Measurements from ENCODE around the gene HOXA2.

Gene HOXA2

DNA sequence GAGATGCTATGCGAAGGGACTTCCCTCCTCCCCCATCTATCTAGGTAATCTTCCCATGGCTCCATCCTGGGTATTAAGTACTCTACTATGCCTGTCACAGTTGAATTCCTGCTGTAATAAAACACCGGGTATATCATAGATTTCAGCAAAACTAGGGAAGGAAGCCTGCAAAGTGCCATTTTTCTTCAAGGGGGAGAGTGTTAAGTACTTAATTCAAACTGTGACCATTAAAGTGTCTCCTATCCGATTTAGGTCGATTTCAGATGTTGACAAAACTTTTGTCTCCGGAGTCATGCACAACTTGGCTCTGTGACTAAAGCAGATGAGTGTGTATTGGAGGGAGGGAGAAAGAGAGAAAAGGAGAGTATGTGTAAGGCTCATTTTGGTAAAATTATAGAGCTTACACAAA, 23.5 kb upstream of the HOXA2 start:
- no peak for DNase-seq

DNA sequence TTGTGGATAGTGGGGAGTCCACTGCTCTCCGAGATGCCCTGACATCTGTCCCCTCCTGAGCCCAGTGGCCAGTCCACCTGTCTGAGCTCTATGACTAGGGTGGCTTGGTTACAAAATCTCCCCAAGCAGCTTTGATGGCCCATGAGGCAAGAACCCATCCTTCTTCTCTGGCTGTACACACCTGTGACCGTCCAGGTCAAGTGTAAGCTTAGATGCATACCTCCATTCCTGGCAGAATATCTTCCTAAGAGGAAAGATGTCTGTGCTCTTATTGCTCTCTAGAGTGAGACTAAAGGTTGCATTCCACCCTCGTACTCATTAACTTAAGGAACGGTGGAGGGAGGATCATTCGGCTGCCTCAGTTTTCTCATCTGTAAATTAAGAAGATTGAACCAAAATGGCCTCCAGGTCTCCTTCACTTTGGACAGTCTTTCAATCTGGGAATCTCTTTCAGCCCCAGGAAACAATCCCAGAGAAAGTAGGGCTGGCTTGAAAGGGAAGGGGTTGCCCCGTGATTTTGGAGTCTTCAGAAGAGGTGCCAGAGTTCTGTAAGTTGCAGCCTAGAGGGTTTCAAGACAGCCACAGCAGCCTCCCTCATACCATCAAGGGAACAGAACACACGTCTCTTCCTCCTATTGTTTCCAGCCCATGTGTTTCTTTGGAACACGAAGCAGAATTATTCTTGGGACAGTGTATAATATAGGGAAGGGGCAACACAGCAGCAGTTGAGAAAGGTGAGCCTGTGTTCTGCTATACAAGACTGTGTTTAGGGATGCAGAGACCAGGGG, 22.6 kb upstream of the HOXA2 start:
- no peak for DNase-seq

DNA sequence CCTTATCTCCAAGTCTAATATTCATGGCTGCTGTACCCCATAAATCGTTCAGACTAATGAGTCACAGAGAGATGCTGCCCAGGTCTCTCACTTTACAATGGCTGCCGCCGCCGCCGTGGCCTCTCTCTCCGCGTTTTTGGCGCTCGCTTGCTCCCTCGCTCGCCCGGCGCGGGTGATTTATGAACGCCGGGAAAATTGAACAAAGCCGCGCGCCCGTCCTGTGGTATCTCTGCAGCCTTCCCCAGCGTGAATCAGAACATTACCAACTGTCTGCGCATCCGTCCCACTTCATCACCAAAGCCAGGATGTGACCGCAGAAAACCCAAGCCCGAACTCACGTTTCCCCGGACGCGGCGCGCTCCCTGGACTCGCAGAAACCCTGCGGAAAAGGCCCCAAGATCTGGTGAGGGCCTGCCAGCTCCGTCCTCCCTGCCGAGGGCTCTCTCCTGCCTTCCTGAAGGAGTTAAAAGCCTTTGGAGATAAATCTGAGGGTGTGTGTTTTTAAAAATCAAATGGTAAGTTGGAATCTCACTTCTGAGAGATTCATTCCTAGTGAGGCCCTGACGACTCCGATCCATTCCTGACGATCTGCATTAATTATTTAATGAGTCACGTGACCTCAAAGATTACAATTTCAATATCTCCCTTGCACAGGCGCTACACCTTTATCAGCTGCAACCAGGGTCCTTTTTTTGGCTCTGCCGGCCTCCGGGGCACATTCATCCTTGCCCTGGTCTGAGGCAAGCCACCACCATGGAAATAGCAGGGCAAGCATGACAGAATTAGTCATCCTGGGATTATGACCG, 21.8 kb upstream of the HOXA2 start:
- DNase-seq, result no peak

DNA sequence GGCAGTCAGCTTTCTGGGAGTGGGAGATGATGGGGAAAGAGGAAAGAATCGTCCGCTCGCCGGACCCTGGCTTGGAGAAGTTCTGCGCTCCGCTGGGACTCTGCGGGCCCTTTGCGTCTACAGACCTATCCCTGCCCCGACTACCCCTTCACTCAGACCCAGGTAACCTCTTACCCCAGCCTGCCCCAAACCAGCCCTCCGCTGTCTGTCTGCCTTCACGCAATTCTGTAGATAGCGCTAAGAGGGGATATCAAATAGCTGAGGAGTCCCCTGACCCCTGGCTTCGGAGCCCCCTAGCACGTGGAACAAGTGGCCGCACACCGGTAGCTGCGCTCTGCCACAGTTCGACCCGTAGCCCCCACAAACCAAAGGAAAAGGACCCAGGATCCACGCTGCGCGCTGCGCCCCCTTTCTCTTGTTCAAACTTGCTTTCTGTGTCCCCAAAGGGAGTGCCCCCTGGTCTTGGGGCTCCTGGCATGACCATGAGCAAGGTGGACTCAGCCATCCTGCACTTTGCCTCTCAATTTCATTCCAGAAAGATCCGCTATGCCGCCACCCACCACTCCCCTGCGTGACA, 21.1 kb upstream of the HOXA2 start:
- no peak for DNase-seq

DNA sequence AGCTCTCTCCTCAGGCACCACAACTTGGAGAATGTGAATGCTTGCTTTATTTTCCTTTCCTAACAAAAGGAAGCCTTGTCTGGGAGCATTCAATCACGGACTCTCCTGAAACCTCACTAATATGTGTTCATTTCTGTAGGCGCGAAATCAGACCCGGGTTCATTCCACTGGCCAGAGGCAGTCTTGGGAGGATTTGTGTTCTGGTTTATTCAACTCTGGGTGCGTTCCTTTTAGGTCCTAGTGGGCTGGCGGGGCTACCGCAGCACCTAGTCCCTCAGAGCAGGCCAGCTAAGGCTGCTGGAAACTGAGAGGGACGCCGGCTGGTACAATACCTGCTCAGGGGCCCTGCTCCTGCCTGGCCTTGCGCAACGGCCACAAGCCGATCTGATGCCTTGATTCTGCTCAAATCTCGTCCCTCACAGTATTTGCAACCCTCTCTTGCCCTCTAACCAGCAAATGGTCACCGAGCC, 20.6 kb upstream of the HOXA2 start:
- no peak for DNase-seq

DNA sequence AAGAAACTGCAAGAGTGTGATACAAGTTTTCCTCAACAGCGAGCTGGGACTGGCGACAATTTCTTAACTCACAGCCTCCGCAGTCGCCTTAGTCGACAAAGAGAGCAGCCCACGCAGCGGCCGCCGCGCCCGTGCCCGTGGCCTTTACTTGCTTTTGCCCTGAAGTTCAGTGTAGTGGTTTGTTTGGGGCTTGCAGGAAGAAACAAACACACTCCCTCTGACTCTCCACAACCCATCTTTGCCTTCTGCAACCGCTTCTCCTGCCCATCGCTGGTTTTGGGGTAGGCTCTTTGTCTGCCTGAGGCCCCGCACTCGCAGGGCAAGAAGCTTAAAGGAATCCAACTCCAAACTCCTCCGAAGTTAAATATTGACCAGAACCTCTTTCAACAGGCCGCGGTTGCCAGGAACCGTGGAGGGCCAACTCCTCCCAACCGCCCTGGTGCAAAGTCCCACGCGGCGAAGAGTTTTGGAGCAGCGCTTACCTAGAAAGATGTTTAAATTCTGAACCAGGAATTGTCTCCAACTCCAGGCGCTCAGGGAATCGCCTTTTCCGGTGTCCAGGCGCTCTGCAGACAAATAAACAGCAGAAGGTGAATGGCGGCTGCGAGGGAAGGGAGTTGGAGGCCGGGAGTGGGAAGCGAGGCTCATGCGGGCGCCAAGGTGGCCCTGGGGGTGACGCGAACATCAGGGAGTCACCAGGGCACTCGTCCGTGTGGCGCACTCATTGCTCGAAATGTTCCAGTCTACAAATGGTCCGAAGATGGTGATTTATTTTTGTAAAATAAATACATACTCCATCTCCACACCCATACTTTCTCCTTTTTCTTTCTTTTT, 19.8 kb upstream of the HOXA2 start:
- DNase-seq, result peak; percentile 90

DNA sequence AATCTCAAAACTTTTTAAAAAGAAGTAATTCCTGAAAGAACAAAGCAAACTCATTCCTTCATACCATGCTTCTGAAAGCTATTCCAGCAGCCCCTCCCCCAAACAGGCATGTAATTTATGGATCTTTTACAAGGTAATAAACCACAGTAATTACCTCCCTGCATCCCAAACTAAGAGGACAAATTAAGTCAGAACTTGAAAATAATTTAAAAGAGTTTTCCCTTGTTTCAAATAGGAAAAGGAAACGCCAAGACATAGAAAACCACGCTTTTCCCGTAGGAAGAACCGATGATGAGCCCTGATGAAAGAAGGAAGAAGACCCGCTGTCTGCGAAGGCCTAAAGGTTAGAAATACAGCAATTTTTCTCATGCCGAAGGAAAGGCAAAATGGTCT, 19.2 kb upstream of the HOXA2 start:
- no peak for DNase-seq

DNA sequence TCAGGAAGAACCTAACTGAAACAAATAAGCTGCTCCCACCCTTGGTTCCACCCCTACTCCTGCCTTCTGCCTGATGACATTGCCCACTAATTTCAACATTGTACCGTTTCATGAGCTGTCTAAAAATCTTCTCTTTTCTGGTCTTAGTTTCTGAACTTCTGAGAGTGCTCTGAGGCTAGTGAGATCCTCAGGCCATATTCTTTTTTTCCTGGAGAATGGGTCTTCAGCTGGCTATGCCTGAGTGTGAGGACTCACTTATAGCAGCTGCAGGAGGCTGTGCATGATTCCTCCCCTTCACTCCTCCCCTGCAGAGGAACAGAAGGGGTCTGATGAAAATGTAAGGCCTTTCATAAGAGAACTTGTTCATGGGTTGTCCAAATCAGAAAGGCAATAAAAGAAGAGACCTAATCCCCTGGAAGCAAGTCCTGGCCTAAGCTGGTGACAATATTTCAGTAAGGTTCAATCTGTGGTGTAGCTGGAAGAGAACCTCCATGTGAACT, 17.0 kb upstream of the HOXA2 start:
- DNase-seq, result no peak

DNA sequence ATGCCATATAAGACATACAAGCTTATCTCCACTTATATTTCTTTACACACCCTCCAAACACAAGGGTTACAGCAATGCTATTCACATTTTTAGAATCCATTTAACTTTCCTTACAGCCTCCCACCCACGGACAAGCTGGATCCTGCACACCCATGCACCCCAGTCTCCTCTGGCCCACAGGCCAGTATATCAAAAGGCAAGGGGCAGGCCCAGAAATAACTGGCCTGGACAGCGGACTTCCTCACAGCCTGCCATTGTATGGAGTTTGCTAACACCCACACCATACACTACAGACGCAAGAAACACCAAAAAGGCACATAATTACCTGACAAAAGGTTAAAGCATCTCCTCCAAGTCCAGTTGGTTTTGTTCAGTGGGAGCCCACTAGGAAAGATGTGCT, 16.1 kb upstream of the HOXA2 start:
- no peak for DNase-seq

DNA sequence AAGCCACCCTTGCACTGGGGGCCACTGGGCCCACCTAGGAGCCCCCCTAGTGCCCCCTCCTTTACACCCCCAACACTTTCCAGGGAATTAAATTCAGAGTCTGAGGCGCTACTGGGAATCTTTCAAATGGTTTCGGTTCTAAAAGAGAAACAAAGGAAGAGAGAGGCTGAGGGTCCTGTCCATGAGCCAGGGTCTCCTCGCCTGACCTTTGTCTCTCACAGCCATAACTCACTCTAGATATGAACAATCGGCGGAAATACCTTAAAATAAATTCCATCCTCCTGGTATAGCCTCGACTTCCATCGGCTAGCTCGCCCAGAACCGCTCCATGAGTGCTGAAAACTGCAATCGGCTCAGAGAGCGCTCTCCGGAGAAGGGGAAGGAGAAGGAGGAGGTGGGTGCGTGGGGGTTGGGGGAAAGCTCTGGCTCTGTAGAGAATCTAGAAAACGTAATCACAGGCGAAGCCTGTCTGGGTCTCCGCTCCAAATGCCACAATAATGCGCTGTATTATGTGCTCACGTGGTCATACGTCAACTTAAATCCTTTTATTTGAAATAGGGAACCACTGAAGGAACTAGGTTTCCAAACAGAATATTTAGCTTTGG, 15.5 kb upstream of the HOXA2 start:
- DNase-seq, result no peak

DNA sequence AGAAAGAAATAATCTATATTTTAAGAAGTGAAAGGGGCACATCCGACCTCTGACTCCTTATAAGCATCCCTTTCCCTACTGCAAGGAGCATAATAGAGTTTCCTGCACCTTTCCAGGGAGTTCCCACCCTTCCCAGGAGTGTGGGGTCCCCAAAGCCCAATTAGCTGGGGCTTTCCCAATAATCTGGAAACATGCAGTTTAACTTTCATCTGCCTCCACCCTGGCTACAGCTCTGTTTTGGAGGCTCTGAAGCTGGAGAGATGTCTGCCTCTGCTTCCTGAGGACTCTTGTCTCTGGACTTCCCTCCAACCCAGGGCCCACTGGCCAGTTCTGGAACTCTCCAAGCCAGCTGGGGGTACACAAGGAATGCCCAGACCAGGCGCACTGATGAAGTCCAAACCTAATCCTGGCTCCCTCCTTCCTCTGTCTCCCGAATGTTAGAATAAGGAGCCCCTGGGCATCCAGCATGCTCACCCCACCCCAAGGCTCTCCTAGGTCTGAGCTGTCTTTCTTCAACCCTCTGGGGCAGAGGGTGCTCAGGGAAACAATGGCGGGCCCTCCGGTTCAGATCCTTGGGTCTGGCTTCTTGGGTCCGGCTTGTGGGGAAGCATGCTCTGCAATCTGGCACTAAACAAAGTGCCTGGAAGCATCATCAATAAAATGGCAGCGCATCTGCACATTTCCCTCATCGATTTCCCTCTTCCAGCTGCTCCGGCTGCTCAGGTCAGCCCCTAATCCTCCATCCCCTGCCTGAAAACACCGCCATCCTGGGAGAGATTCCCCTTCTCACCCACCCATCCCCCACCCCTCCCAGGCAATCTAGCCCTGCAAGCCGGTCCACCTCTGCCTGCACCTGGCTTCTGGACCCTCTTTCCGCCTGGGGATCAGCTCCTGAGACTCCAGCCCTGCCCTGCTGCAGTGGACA, 14.7 kb upstream of the HOXA2 start:
- no peak for DNase-seq

DNA sequence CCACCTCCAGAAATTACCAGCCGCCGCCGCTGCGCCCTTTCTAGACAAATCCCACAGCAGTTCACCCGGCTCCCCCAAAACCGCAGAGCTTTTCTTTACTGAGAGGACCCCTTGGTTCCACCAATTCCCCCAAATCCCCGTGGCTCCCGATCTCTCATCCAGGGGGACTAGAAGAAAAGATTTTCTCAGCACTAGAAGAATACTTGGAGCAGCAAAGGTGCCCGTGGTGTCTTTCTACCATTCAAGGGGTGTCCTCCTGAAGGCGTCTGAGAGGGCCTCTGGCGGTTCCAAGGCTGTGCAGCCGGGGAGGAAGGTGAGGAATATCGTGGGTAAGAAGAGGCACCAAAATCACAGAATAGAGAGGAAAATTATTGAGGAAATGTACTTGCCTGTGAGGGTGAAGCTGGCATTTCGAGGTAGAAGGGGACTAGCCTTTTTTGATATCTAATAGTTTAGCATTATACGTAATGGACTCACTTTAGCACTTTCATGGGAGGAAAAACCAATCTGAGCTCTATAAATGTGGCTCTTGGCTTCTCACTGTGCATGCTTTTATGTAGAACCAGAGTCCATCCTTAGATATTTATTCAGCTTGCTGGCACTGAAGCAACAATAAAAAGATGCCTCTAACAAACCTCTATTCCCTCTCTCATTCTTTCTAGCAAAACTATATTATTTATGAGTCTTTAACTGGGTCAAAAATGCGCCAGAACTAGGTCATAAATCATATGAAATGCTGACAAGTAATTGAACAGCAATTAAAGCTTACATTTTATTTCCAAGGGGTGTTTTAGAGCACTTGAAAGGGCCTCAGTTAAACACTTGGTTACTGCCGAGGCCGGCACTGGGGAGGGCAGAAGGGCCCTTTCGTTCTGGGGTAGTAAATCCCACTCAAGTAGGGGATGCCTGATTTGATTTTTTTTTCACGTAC, 13.8 kb upstream of the HOXA2 start:
- DNase-seq, result peak; percentile 77

DNA sequence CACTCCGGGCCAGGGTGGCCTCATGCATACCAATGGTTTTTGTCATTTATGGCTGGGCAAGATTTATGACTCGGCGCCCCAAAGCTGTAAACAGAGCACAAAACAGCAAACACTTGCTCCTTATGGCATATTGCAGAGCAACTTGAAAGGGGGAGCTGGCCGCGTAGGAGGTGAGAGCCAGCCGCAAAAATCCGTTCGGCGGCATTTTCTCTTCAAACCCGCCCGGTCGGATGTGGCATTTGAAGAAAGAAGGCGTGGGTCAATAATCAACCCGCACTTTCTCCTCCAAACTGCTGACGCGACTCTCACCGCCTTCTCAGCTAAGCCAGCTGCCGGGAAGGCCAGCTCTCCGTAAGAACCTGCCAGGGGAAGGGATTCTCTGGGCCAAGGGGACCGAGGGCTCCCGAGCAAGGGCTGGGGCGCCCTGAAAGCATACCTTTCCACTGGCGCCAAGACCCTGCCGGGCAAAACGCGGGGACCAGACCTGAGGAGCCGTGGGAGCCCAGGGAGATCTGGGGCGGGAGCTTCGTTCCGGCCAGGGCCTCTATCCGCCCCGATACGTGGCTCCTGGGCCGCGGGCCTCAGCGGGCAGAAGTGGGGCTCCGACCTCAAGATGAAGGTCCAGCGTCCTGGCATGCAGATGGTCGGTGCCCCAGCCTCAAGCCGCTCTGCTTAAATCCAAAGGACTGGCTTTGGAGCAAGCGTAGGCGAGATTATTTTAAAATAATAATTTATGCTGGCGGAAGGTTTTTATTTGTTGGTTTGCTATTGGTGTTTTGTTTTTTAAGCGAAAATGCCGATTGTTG, 12.9 kb upstream of the HOXA2 start:
- DNase-seq, result peak; percentile 90

DNA sequence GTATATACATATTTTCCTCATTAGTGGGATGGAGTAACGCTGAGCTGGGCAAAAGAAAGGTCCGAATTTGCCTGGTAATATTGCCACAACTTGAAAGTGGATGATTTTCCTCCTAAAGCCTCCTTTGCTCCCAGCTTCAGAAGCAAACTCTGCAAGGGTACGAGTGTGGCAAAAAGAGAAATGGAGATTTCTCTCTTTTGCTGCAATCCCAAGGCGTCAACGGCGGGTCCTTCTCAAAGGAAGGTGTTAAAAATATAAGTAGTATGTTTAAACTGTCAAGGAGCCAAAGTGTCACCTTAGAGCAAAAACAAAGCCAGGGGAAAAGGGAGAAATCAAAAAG, 12.4 kb upstream of the HOXA2 start:
- DNase-seq, result no peak

DNA sequence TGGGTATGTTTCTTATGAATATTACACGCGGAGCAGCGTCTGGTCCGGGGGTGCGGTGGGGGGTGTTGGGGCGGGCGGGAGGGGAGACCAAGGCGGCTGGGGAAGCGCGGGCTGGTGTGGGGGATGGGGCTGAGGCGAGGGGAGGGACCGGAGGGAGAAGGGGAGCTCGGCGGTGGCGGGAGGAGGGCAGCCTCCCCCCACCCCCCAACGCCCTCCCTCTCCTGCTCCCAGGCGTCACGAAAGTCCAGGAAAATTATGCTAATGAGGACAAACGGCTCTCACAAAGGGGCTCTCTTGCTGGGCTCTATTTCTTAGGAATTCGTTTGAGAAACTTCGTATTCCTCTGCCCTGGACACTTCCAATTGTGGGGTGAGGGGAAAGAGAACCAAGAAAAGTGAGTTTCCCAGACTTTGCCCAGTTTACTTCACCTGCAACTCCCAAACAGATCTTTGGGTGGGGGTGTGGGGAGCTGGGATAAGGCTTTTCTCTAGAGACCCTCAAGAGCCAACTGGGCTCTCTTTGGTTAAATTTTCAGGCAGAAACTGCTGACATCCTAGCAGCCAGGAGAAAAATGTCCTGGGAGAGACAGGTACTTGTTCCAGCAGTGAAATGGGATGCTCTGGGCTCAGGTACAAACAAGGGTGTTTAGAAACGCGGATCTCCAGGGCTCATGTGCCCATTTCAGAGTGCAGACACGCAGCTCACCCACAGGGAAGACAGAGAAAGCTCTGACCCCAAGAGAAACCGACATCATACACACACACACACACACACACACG, 11.7 kb upstream of the HOXA2 start:
- peak; percentile 59 for DNase-seq

DNA sequence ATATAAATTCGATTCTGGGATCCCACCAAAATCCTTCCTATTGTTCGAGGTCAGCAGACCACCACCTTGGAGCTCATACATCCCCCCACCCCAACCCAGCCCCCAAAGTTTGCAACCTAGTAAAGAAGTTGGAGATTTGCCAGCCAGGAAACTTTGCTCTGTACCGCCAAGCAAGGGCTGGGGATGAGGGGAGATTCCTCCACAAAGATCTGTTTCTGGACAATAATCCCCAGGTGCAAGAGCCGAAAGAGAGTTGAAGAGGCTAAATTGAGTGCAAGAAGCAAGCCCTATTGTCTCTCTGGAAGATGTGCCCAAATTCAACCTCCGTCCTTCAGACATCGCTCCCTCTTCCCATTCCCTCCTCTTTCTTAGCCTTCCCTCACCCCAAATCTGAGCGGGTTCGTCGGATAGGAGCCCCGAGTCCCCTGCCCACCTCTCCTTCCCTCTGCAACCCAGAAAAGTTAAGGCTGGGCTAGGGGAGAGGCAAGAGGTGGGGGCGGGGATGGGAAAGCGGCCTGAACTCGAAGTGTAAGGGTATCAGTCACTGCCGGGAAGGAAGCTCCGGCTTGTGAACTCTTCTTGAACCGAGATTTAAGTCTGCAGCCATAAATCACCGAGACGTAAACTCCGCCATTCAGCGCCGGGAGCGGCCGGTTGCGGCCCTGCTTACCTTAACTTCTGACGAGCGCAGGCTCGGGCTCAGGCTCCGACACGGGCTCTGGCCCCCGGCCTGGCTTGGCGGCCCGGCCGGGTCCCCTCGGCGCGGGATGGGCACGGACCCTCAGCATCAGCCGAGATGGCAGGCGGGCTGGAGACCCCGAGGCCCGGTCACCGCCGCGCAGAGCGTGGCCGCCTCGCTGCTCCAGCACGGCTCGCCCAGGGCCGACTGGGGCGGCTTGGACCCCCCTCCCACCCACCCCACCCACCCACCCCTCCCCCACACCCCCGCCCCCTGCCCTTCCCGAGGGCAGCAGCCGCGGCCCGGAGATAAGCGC, 10.8 kb upstream of the HOXA2 start:
- peak; percentile 93 for DNase-seq

DNA sequence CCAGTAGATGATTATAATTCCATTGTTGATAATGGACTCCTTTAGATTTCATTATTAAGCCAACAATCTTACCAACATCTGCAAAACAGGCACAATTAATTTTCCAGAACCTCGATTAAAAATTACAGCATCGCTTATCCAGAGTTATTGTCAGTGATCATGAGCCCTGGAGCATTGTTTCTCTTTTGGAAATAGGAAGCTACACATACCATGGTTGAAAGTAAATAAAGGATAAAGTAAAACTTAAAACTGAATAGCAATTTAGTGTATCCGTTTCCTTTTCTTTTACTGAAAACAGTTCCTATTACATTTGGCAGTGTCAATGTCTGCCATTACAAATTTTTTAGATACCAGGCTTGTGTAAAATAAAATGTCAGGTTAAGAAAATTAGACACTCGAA, 9.9 kb upstream of the HOXA2 start:
- DNase-seq, result no peak

Data from right kidney (tissue), 1 donor.